Activated B cell treated with CpG ODN at 0.5 μM for 24 hours (primary cell): ENCODE results near the gene TNNT1. TPM values are rescaled to one million over a fixed set of nuclear protein-coding genes. Genes with fewer than 3 reads are reported as not detected.

Source experiments
- ATAC-seq: fragments of 200-7000 bp; cut with Tn5 transposase; one replicate; pipeline ENCODE4 v1.10.0; 2021; ENCODE audit warnings: low read depth, mild to moderate bottlenecking, moderate library complexity
- CTCF ChIA-PET: fragments of 350-600 bp; sonication (Branson Sonifier 250); formaldehyde crosslinking; loops from one replicate; lab custom pipeline; 2021; ENCODE audit warnings: antibody characterized with exemption; lab: Charles Lee
- POLR2A ChIA-PET: fragments of 350-600 bp; sonication (Branson Sonifier 250); formaldehyde crosslinking; loops from one replicate; lab custom pipeline; 2021; ENCODE audit warnings: antibody characterized with exemption; lab: Charles Lee
- DNase-seq: peaks from one replicate; pipeline ENCODE4 v3.0.0; 2022
- H3K27ac Mint-ChIP-seq: one replicate; pipeline ENCODE4 v1.8.0; 2020; ENCODE audit warnings: mixed read lengths
- H3K27me3 Mint-ChIP-seq: one replicate; pipeline ENCODE4 v1.8.0; 2021; ENCODE audit warnings: mixed read lengths
- H3K36me3 Mint-ChIP-seq: one replicate; pipeline ENCODE4 v1.8.0; 2021; ENCODE audit warnings: low read depth, mixed read lengths
- H3K4me1 Mint-ChIP-seq: one replicate; pipeline ENCODE4 v1.8.0; 2021; ENCODE audit warnings: mixed read lengths
- H3K4me3 Mint-ChIP-seq: one replicate; pipeline ENCODE4 v1.8.0; 2020; ENCODE audit warnings: mild to moderate bottlenecking, mixed read lengths
- H3K9me3 Mint-ChIP-seq: one replicate; pipeline ENCODE4 v1.8.0; 2020; ENCODE audit warnings: mixed read lengths
- intact Hi-C: fragments of 100-400 bp; cut with micrococcal nuclease; formaldehyde crosslinking; loops from one replicate; pipeline ENCODE4 v1.15.1; 2024
- total RNA-seq: library from RNA; stranded (reverse); gene quantifications from 2 replicates; pipeline ENCODE4 v1.2.3, GENCODE V29; 2022
- TF ChIP-seq, protein P1 (sequence below): fragments of 200-600 bp; IDR thresholded peaks from one replicate; pipeline ENCODE4 v1.8.0; 2022; ENCODE audit warnings: antibody characterized with exemption, mild to moderate bottlenecking

The TNNT1 gene
- total RNA-seq, 1 donor from 2014 or later: not detected

DNA sequence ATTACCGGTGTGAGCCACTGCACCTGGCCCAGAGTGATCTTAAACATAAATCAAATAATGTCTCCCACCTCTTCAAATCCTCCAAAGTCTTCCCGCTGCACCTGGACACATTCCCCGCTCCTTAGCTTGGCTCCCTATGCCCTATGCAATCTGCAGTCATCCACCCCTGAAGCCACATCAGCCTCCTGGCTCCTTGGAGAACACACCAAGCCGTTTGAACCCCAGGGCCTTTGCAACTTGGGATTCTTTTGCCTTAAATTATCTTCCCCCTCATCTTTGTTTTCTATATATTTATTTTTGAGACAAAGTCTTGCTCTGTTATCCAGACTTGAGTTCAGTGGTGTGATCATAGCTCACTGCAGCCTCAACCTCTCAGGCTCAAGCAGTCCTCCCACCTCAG is 20.1 kb upstream of the TNNT1 start:
- H3K27ac Mint-ChIP-seq: no peak overlapping the region
- TF ChIP-seq, protein P1, sequence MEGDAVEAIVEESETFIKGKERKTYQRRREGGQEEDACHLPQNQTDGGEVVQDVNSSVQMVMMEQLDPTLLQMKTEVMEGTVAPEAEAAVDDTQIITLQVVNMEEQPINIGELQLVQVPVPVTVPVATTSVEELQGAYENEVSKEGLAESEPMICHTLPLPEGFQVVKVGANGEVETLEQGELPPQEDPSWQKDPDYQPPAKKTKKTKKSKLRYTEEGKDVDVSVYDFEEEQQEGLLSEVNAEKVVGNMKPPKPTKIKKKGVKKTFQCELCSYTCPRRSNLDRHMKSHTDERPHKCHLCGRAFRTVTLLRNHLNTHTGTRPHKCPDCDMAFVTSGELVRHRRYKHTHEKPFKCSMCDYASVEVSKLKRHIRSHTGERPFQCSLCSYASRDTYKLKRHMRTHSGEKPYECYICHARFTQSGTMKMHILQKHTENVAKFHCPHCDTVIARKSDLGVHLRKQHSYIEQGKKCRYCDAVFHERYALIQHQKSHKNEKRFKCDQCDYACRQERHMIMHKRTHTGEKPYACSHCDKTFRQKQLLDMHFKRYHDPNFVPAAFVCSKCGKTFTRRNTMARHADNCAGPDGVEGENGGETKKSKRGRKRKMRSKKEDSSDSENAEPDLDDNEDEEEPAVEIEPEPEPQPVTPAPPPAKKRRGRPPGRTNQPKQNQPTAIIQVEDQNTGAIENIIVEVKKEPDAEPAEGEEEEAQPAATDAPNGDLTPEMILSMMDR: no peak
- POLR2A ChIA-PET: no interaction called here
- intact Hi-C loops: no loop called here
- H3K36me3 Mint-ChIP-seq: no peaks in the 10 kb centered on the region
- peaks cover 3% of the 10 kb centered on the region for H3K9me3 Mint-ChIP-seq
- DNase-seq (no peak), ATAC-seq (no peak)
- peaks cover 60% of the 10 kb centered on the region for H3K27me3 Mint-ChIP-seq
- CTCF ChIA-PET: no interaction called here
- H3K4me3 Mint-ChIP-seq: no peak overlapping the region
- peaks cover 19% of the 10 kb centered on the region for H3K4me1 Mint-ChIP-seq

DNA sequence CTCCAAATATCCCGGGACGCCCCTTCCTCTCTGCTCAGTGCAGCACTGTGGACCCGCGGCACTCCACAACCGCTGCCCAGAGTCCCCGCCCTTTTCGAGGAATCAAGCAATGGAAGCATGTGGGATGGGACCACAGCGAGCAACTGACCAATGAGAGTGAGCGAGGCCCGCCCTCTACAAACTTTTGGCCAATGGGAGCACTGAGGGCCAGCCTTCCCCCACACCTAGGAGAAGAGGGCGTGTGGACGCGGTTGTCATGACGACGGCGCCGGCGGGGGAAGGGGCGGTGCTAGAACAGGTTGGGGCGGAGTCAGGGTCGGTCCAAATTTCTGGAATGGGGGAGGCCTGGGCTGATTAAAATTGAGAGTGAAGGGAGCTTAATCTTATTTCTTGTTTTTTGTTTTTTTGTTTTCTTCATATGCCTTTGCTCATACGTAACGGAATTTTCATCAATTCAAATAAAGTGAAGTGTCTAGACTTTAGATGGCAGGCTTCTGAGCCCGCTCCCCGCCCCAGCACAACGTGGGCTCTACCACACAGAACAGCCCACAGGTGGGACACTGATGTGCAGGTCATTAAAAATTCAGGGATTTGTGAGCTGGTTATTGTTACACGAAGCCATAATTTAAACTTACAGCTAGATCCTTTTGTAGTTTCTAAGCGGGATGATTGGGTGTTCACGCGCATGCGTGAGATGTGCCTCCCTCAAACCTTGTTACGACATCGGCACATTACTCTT is 17.7 kb upstream of the TNNT1 start, which contains the start of gene DNAAF3:
Gene DNAAF3 (minus strand): TSS at position 84 of the 739 bp plus-strand sequence. CDS start 200 bp downstream, outside the sequence.
- POLR2A ChIA-PET: interaction anchor here (0.5 kb wide), 1 partner anchor 21 kb away, joined by 3 read pairs; no protein-coding TSS in a partner anchor
- TF ChIP-seq, protein P1: no peak
- Mint-ChIP-seq H3K27me3 (peaks cover 56% of the 10 kb centered on the region), H3K27ac (no peak within 1 kb of the TSS), H3K4me3 (peak within 1 kb of the TSS; percentile 32), H3K9me3 (peaks cover 3% of the 10 kb centered on the region), H3K4me1 (peaks cover 9% of the 10 kb centered on the region), H3K36me3 (no peaks in the 10 kb centered on the region)
- CTCF ChIA-PET: interaction anchor here (1.0 kb wide), 1 partner anchor 24 kb away, joined by 3 read pairs; no protein-coding TSS in a partner anchor
- ATAC-seq (peak; percentile 75), DNase-seq (no peak)
- intact Hi-C loops: no loop called here

DNA sequence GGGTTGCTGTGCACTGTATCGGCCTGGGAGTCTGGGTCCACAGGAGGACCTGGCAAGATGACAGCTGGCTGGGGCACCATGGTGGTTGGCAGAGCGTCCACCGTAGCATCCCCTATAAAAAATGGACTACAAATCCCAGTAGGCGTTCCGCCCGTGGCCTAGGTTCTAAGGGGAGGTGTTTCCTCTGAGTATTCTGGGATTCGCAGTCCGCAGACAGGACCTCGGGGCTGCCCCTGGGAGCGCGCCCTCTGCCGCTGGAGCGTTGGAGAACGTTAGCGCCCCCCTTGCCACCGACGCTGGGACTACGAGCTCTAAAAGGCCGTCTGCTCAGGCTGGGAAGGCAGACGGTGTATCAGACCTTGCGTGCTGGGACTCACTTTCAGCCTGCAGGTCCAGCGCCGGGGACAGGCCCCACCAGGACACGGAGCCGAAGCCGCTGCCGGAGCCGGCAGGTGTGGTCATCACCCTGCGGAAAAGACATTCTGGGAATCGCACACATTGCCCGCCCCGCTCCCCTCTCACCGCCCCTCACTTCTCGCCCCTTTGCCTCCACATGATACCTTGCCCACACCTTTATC is 17.0 kb upstream of the TNNT1 start:
- Mint-ChIP-seq H3K27ac (no peak overlapping the region), H3K9me3 (peaks cover 3% of the 10 kb centered on the region), H3K4me1 (peaks cover 9% of the 10 kb centered on the region), H3K36me3 (no peaks in the 10 kb centered on the region), H3K27me3 (peaks cover 52% of the 10 kb centered on the region), H3K4me3 (no peak overlapping the region)
- no peak for DNase-seq
- ChIA-PET POLR2A (interaction anchor here (0.5 to 0.6 kb wide), 2 partner anchors 23 to 24 kb away, joined by 3 to 6 read pairs; no protein-coding TSS in a partner anchor), CTCF (no interaction called here)
- intact Hi-C loops: no loop called here
- peak; percentile 50 for ATAC-seq
- TF ChIP-seq, protein P1: no peak

DNA sequence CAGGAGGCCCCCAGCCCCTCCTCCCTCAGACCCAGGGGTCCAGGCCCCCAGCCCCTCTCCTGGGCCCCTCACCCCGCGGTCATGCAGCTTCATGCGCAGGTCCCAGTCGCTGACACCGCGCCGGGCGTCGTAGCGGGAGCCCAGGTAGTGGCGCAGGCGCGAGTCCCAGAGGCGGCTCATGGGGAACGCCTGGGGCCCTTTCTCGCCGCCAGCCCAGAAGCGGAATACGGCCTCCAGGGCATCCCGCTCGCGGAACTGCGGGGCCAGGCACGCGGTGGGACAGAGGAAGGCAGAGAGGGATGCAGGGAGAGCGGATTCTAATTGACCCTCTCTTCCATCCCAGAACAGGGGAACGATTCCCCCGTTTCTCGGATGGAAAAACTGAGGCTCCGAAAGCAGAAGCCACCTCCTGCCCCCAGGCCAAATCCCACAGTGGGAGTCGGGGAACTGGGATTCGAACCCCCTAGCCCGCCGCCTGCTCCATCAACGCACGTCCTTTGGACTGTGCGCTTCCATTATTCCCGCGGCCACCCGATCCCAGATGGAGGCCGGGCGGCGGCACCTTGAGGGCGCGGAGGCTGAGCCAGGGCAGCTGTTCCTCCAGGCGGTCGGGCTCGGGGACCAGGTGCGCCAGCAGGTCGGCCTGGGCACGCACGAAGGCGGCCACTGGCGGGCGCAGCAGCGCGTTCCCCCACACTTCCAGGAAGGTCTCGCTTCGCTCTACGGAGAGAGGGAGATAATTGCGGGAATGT is 12.7 kb upstream of the TNNT1 start:
- ATAC-seq (no peak), DNase-seq (no peak)
- peaks cover 1% of the 10 kb centered on the region for H3K9me3 Mint-ChIP-seq
- H3K4me3 Mint-ChIP-seq: no peak overlapping the region
- ChIA-PET CTCF (no interaction called here), POLR2A (interaction anchor here (0.8 kb wide), 1 partner anchor 118 kb away, joined by 9 read pairs; the partner anchor contains the start of gene HSPBP1)
- H3K4me1 Mint-ChIP-seq: peaks cover 7% of the 10 kb centered on the region
- H3K27me3 Mint-ChIP-seq: peaks cover 53% of the 10 kb centered on the region
- TF ChIP-seq, protein P1: no peak
- intact Hi-C loops: loop anchor here (2.0 kb wide), 1 partner anchor 17 kb away; no protein-coding TSS in a partner anchor
- H3K27ac Mint-ChIP-seq: no peak overlapping the region
- no peaks in the 10 kb centered on the region for H3K36me3 Mint-ChIP-seq
